H1 (cell line): Measurements from ENCODE around the gene ANKRD11. TPM values are rescaled to one million over a fixed set of nuclear protein-coding genes. Genes with fewer than 3 reads are reported as not detected.

Experiments used
- BACH1 ChIP-seq: IDR thresholded peaks from 2 replicates; pipeline ENCODE4 v1.6.1; 2012; ENCODE audit warnings: low read length, improper control_type of control experiment
- CBX5 ChIP-seq: fragments of 300-800, 300-1000 bp; sonication (generic); IDR thresholded peaks from 2 replicates; pipeline ENCODE4 v1.7.1; 2016; ENCODE audit warnings: antibody characterized with exemption, low read length, low read depth
- CBX8 ChIP-seq: fragments of 300-800, 300-1000 bp; sonication (generic); IDR thresholded peaks from 2 replicates; pipeline ENCODE4 v1.7.1; 2016; ENCODE audit warnings: low read depth, low read length, borderline replicate concordance
- CEBPB ChIP-seq: IDR thresholded peaks from 2 replicates; pipeline ENCODE4 v1.6.1; 2012; ENCODE audit warnings: low read depth, low read length
- JUN ChIP-seq: IDR thresholded peaks from 2 replicates; pipeline ENCODE4 v1.6.1; 2011; ENCODE audit warnings: low read depth, mild to moderate bottlenecking, improper control_type of control experiment, low read length
- RAD21 ChIP-seq, 2 experiments: IDR thresholded peaks in 1 of 2; conservative IDR thresholded peaks in 1 of 2; 2 replicates each; pipeline ENCODE4 v1.6.1; 2011; ENCODE audit warnings: low read depth in 2 of 2, low read length in 2 of 2, improper control_type of control experiment in 1 of 2, inconsistent platforms in 1 of 2, mild to moderate bottlenecking in 1 of 2, moderate library complexity in 1 of 2
- TAF1 ChIP-seq: IDR thresholded peaks from 2 replicates; pipeline ENCODE4 v1.6.1; 2011; ENCODE audit warnings: mild to moderate bottlenecking, low read depth, low read length
- polyA plus RNA-seq, 7 experiments: library from polyadenylated mRNA; depleted of rRNA in 3 of 7; stranded (reverse) in 5 of 7; unstranded in 2 of 7; fragments of >200 nt in 5 of 7; fragments of 200-250 nt in 2 of 7; gene quantifications; 1 replicate in 5 of 7; 2 replicates in 1 of 7; 4 replicates in 1 of 7; pipeline versions ENCODE4 v1.2.1 to v1.2.3, GENCODE V29; 2011 to 2013; ENCODE audit warnings: missing spikeins in 2 of 7, mixed read lengths in 2 of 7
- total RNA-seq: library from RNA; stranded (reverse); fragmentation: NEBNext Ultra II Directional; extraction: Animal tissue kit (Norgen Biotek cat#: 25700); gene quantifications from 2 replicates; pipeline ENCODE4 v1.2.1, GENCODE V29; 2021
- TF ChIP-seq, protein P1 (sequence below), 3 experiments: IDR thresholded peaks; 1 replicate in 2 of 3; 2 replicates in 1 of 3; pipeline versions ENCODE4 v1.5.1 to v1.6.1; 2011; ENCODE audit warnings: low read length in 3 of 3, mild to moderate bottlenecking in 3 of 3, inconsistent platforms in 2 of 3, low read depth in 1 of 3, moderate library complexity in 1 of 3; ENCODE audit not compliant: insufficient read depth in 1 of 3; ENCODE audit errors: control extremely low read depth in 1 of 3
- TF ChIP-seq, protein P2 (sequence below): IDR thresholded peaks from 2 replicates; pipeline ENCODE4 v1.6.1; 2012; ENCODE audit warnings: low read length, inconsistent platforms

ANKRD11 gene
- total and polyA plus RNA-seq, 2 of the 8 experiments (the other 6 are each of a cell fraction or from before 2014, with no cell fraction given), result 46.5 to 142 TPM

DNA sequence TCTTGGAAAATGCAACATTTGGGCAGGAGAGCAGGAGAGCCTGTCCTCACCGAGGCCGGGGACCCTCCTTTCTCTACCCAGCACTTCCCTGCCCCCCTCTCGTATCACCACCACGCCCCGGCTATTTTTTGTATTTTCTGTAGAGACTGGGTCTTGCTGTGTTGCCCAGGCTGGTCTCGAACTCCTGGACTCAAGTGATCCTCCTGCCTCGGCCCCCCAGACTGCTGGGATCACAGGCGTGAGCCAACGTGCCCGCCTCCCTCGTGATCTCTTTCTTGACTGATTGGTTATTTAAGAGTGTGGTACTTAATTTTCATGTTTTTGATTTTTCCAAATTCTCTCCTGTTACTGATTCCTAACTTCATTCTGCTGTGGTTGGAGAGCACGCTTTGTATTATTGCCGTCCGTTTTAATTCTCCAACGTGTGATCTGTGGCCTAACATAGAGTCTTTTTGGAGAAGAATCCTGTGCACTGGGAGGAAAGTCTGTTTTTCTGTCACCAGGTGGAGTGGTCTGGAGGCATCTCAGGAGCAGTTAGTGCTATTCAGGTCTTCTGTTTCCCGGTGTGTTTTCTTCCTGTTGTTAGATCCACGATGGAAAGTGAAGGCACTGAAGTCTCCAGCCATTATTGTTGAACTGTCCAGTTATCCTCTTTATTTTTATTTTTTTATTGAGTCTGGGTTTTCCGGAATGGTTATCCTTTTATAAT lies 232.4 kb downstream of the ANKRD11 start (continued):
- TF ChIP-seq, protein P1, sequence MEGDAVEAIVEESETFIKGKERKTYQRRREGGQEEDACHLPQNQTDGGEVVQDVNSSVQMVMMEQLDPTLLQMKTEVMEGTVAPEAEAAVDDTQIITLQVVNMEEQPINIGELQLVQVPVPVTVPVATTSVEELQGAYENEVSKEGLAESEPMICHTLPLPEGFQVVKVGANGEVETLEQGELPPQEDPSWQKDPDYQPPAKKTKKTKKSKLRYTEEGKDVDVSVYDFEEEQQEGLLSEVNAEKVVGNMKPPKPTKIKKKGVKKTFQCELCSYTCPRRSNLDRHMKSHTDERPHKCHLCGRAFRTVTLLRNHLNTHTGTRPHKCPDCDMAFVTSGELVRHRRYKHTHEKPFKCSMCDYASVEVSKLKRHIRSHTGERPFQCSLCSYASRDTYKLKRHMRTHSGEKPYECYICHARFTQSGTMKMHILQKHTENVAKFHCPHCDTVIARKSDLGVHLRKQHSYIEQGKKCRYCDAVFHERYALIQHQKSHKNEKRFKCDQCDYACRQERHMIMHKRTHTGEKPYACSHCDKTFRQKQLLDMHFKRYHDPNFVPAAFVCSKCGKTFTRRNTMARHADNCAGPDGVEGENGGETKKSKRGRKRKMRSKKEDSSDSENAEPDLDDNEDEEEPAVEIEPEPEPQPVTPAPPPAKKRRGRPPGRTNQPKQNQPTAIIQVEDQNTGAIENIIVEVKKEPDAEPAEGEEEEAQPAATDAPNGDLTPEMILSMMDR (IDR thresholded peaks at IDR 0.05; ENCODE audit: control extremely low read depth in 1 of 3, insufficient read depth in 1 of 3, low read depth in 1 of 3, low read length in 3 of 3), result 0 out of 4 replicates have a peak, but pooled peaks of 1 of the 3 experiments have one; percentile 6
- TF ChIP-seq TAF1, result no peak
- no peak for TF ChIP-seq CEBPB
- no peak for TF ChIP-seq BACH1
- peak in 1 of 2 experiments; percentile 17; a peak in 1 of 4 replicates for TF ChIP-seq RAD21 (IDR thresholded peaks at IDR 0.05 in 1 of 2, conservative IDR thresholded peaks at IDR 0.05 in 1 of 2; ENCODE audit: low read depth in 2 of 2, low read length in 2 of 2)
- no peak for TF ChIP-seq JUN
- TF ChIP-seq CBX5, result no peak
- no peak for TF ChIP-seq CBX8
- TF ChIP-seq, protein P2, sequence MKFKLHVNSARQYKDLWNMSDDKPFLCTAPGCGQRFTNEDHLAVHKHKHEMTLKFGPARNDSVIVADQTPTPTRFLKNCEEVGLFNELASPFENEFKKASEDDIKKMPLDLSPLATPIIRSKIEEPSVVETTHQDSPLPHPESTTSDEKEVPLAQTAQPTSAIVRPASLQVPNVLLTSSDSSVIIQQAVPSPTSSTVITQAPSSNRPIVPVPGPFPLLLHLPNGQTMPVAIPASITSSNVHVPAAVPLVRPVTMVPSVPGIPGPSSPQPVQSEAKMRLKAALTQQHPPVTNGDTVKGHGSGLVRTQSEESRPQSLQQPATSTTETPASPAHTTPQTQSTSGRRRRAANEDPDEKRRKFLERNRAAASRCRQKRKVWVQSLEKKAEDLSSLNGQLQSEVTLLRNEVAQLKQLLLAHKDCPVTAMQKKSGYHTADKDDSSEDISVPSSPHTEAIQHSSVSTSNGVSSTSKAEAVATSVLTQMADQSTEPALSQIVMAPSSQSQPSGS, result no peak
- TF ChIP-seq, all 59 proteins: peak for 3
